Body of pancreas (tissue), 4 donors: ENCODE measurements around the gene P3R3URF.

ENCODE experiments used
- CTCF ChIP-seq, 7 experiments: fragments of 450-650 bp in 4 of 7; fragments of 200-600 bp in 3 of 7; sonication (generic) in 3 of 7; IDR thresholded peaks; one replicate each; pipeline ENCODE4 v1.5.1; 2016 to 2019; ENCODE audit warnings: antibody characterized with exemption in 7 of 7
- POLR2A ChIP-seq, 3 donors: fragments of 450-650 bp; IDR thresholded peaks; one replicate each; pipeline ENCODE4 v1.6.1; 2016; ENCODE audit warnings: antibody characterized with exemption in 3 of 3, mild to moderate bottlenecking in 2 of 3

- TF ChIP-seq CTCF (IDR thresholded peaks at IDR 0.05) (no peak), POLR2A (IDR thresholded peaks at IDR 0.05) (no peak)
These were observed 44.5 kb upstream of the P3R3URF start for GRCh38 chr1:46220808-46221207.
